ENCODE data around the gene PFAS.

- TF ChIP-seq REST (IDR thresholded peaks at IDR 0.05; ENCODE audit: unreplicated experiment) (no peak), EZH2 (IDR thresholded peaks at IDR 0.05; ENCODE audit: low read depth, unreplicated experiment) (no peak), CTCF (conservative IDR thresholded peaks at IDR 0.05; ENCODE audit: low read depth in 2 of 2) (no peak), EZH2phosphoT487 (IDR thresholded peaks at IDR 0.05; ENCODE audit: unreplicated experiment) (no peak), STAT1 (IDR thresholded peaks at IDR 0.05; ENCODE audit: unreplicated experiment) (no peak), POLR2AphosphoS5 (IDR thresholded peaks at IDR 0.05; ENCODE audit: low read depth) (no peak), CREB1 (CRISPR knock-in tag; IDR thresholded peaks at IDR 0.05; ENCODE audit: low read depth) (no peak)
These were observed 36.5 kb upstream of the PFAS start for GRCh38 chr17:8212312-8213180.

Measured in GM23338 (cell line).